Body of pancreas (tissue), 4 donors: ENCODE data around the gene RAD51D.

Experiments
- CTCF ChIP-seq, 7 experiments: fragments of 450-650 bp in 4 of 7; fragments of 200-600 bp in 3 of 7; sonication (generic) in 3 of 7; IDR thresholded peaks; one replicate each; pipeline ENCODE4 v1.5.1; 2016 to 2019; ENCODE audit warnings: antibody characterized with exemption in 7 of 7
- POLR2A ChIP-seq, 3 donors: fragments of 450-650 bp; IDR thresholded peaks; one replicate each; pipeline ENCODE4 v1.6.1; 2016; ENCODE audit warnings: antibody characterized with exemption in 3 of 3, mild to moderate bottlenecking in 2 of 3

- TF ChIP-seq CTCF (IDR thresholded peaks at IDR 0.05) = no peak
- TF ChIP-seq POLR2A (IDR thresholded peaks at IDR 0.05) = no peak
Measured at GRCh38 chr17:35163886-35164285, 44.2 kb upstream of the RAD51D start.
